ENCODE results near the gene SLC35F5. TPM values are rescaled to one million over a fixed set of nuclear protein-coding genes. Genes with fewer than 3 reads are reported as not detected.

SLC35F5 gene
- 129 and 165 TPM in 2 replicates for total RNA-seq

GRCh38 chr2:113756355-113757137, at the start of gene SLC35F5:
TSS of gene SLC35F5 (minus strand) at chr2:113756642. CDS start at chr2:113756409, 233 bp downstream.

Other genes starting within 250 kb of the SLC35F5 start
- 4.1 and 12.0 TPM in 2 replicates for gene RABL2A, start 129.4 kb downstream of the SLC35F5 start, total RNA-seq
- gene ACTR3, start 133.4 kb upstream of the SLC35F5 start, total RNA-seq, result 215 and 285 TPM in 2 replicates

All from nasal cavity respiratory epithelium epithelial cell of viscerocranial mucosa (primary cell).